ENCODE measurements around the gene EPHA4.

EPHA4 gene

DNA sequence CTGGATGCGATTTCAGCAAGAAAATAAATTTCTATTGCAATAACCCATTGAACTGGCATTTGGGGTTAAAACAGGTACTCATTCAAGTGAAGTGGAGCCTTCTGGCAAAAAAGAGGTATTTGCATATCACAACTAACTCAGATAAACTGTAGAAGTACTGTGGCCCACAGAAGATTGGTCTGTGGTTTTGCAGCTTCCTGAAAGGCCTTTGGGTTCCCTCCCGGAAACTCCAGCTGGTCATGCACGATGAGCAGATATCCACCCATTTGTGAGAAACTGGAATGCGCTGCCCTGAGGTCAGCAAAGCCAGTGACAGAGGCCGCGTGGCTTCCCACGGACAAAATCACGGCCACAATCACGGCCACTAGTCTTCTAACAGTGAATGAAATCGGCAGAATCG lies 106.3 kb downstream of the EPHA4 start:
- Histone ChIP-seq H3K4me3 (ENCODE audit: low read length) (no peak overlapping the region), H2BK15ac (replicated peaks; ENCODE audit: low read depth) (no peak overlapping the region), H4K8ac (ENCODE audit: low read depth, low read length) (no peak overlapping the region), H2BK120ac (ENCODE audit: low read depth, low read length) (no peak overlapping the region), H3K4me2 (ENCODE audit: low read length) (no peak overlapping the region), H2AK5ac (ENCODE audit: low read length) (no peak overlapping the region), H3K27ac (ENCODE audit: low read depth, low read length) (no peak overlapping the region), H3K79me1 (ENCODE audit: low read length) (no peaks in the 10 kb centered on the region), H3K9ac (ENCODE audit: low read length) (no peak overlapping the region), H3K36me3 (ENCODE audit: control insufficient read depth, insufficient read depth, low read length) (no peaks in the 10 kb centered on the region), H3K56ac (ENCODE audit: low read length) (no peak overlapping the region), H3K4me1 (ENCODE audit: control insufficient read depth, low read depth, low read length) (peaks cover 5% of the 10 kb centered on the region), H3K18ac (ENCODE audit: low read length) (no peak overlapping the region), H2BK5ac (ENCODE audit: low read length) (no peak overlapping the region), H3K4ac (ENCODE audit: low read depth, low read length) (no peak overlapping the region), H3K79me2 (ENCODE audit: control insufficient read depth, insufficient read depth, low read length) (no peaks in the 10 kb centered on the region), H4K5ac (ENCODE audit: low read length) (no peak overlapping the region), H3K27me3 (ENCODE audit: insufficient read depth, low read length, poor library complexity) (no peaks in the 10 kb centered on the region), H3K23ac (ENCODE audit: low read length) (no peak overlapping the region)
- no peak for DNase-seq
- WGBS (ENCODE audit: extremely low coverage, insufficient coverage, low lambda C conversion rate) = no CpG with 5 or more reads among the region's 11 CpGs

DNA sequence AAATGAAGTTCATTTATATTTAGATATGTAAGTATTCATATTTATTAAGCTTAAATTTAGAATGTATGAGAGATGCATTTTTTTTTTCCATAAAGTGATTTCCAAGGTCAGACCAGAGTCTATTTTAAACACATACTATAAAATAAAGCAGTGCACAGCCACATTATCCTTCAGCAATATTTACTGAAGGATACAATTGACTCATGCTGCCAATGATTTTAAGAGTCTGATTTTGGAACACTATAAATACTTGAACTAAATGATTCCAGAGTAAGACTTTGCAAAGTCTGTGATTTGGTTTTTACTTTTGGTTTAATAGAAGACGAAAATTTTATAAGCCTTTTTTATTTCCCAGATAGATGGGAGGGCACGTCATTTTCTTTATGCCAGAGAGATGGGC lies 107.1 kb downstream of the EPHA4 start:
- Histone ChIP-seq H3K9ac (ENCODE audit: low read length) (no peak overlapping the region), H2BK15ac (replicated peaks; ENCODE audit: low read depth) (no peak overlapping the region), H3K4me1 (ENCODE audit: control insufficient read depth, low read depth, low read length) (peaks cover 5% of the 10 kb centered on the region), H3K36me3 (ENCODE audit: control insufficient read depth, insufficient read depth, low read length) (no peaks in the 10 kb centered on the region), H4K8ac (ENCODE audit: low read depth, low read length) (no peak overlapping the region), H3K79me1 (ENCODE audit: low read length) (no peaks in the 10 kb centered on the region), H3K4me2 (ENCODE audit: low read length) (no peak overlapping the region), H3K27me3 (ENCODE audit: insufficient read depth, low read length, poor library complexity) (no peaks in the 10 kb centered on the region), H3K4me3 (ENCODE audit: low read length) (no peak overlapping the region), H2AK5ac (ENCODE audit: low read length) (no peak overlapping the region), H3K4ac (ENCODE audit: low read depth, low read length) (no peak overlapping the region), H3K79me2 (ENCODE audit: control insufficient read depth, insufficient read depth, low read length) (no peaks in the 10 kb centered on the region), H2BK5ac (ENCODE audit: low read length) (no peak overlapping the region), H3K27ac (ENCODE audit: low read depth, low read length) (no peak overlapping the region), H3K23ac (ENCODE audit: low read length) (no peak overlapping the region), H4K5ac (ENCODE audit: low read length) (no peak overlapping the region), H3K56ac (ENCODE audit: low read length) (no peak overlapping the region), H3K18ac (ENCODE audit: low read length) (no peak overlapping the region), H2BK120ac (ENCODE audit: low read depth, low read length) (no peak overlapping the region)
- WGBS (ENCODE audit: extremely low coverage, insufficient coverage, low lambda C conversion rate) = no CpG with 5 or more reads among the region's 2 CpGs
- no peak for DNase-seq

DNA sequence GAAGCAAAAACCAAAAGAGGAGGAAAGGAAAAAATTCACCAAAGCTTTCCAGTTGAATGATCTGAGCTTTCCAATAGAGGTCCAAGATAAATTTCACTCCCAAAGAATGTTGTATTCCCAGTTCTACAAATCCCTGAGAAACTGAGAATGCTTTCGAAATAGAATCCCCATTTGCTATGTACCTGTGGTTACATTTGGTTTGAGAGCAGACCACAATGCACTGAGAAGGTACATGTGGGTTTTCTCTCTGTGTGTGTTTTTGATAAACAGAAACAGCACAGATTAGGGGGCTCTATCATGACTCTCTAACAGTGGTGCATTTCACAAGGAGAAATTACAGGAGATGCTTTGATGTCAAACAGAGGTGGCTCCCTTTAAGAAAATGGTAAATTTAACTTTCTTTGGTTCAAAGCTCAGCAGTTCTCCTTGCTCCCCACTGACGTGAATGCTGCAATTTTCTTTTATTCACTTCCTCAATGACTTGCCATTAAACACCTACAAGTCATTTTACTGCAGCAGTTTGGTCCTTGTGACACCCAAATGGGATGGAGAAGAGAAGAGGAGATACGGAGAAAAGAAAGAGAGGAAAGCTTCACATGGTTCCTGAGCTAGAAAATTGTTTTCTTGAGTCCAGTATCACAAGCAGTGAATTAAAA lies 108.7 kb downstream of the EPHA4 start:
- H3K4me1 ChIP-seq (ENCODE audit: control insufficient read depth, low read depth, low read length) = peaks cover 6% of the 10 kb centered on the region

GRCh38 chr2:221461901-221462300 lies 110.2 kb downstream of the EPHA4 start:
- Histone ChIP-seq H3K27ac (ENCODE audit: low read depth, low read length) (no peak overlapping the region), H3K4me1 (ENCODE audit: control insufficient read depth, low read depth, low read length) (peaks cover 4% of the 10 kb centered on the region)
- no CpG with 5 or more reads among the region's 1 CpG for WGBS (ENCODE audit: extremely low coverage, insufficient coverage, low lambda C conversion rate)

More for the DNA sequence above, 108.7 kb downstream of the EPHA4 start:
- no peak overlapping the region for H3K23ac ChIP-seq (ENCODE audit: low read length)
- H3K27ac ChIP-seq (ENCODE audit: low read depth, low read length) = no peak overlapping the region
- no peak overlapping the region for H4K8ac ChIP-seq (ENCODE audit: low read depth, low read length)
- no peak overlapping the region for H2BK5ac ChIP-seq (ENCODE audit: low read length)
- no peak overlapping the region for H3K9ac ChIP-seq (ENCODE audit: low read length)
- H3K79me1 ChIP-seq (ENCODE audit: low read length) = no peaks in the 10 kb centered on the region
- H3K18ac ChIP-seq (ENCODE audit: low read length) = no peak overlapping the region
- no peaks in the 10 kb centered on the region for H3K36me3 ChIP-seq (ENCODE audit: control insufficient read depth, insufficient read depth, low read length)
- H2BK120ac ChIP-seq (ENCODE audit: low read depth, low read length) = no peak overlapping the region
- no peak overlapping the region for H3K4me3 ChIP-seq (ENCODE audit: low read length)
- no peak overlapping the region for H4K5ac ChIP-seq (ENCODE audit: low read length)
- no peaks in the 10 kb centered on the region for H3K27me3 ChIP-seq (ENCODE audit: insufficient read depth, low read length, poor library complexity)
- no peak overlapping the region for H2AK5ac ChIP-seq (ENCODE audit: low read length)
- no peak overlapping the region for H2BK15ac ChIP-seq (replicated peaks; ENCODE audit: low read depth)
- H3K56ac ChIP-seq (ENCODE audit: low read length) = no peak overlapping the region
- WGBS (ENCODE audit: extremely low coverage, insufficient coverage, low lambda C conversion rate) = no CpG with 5 or more reads among the region's 3 CpGs
- H3K4me2 ChIP-seq (ENCODE audit: low read length) = no peak overlapping the region
- DNase-seq = no peak
- no peak overlapping the region for H3K4ac ChIP-seq (ENCODE audit: low read depth, low read length)
- no peaks in the 10 kb centered on the region for H3K79me2 ChIP-seq (ENCODE audit: control insufficient read depth, insufficient read depth, low read length)

GRCh38 chr2:221460136-221460535 lies 112.0 kb downstream of the EPHA4 start:
- H3K4me3 ChIP-seq (ENCODE audit: low read length) = no peak overlapping the region
- no peak overlapping the region for H4K8ac ChIP-seq (ENCODE audit: low read depth, low read length)
- H4K5ac ChIP-seq (ENCODE audit: low read length) = no peak overlapping the region
- H3K79me2 ChIP-seq (ENCODE audit: control insufficient read depth, insufficient read depth, low read length) = no peaks in the 10 kb centered on the region
- no peak overlapping the region for H3K4me2 ChIP-seq (ENCODE audit: low read length)
- H2BK120ac ChIP-seq (ENCODE audit: low read depth, low read length) = no peak overlapping the region
- WGBS (ENCODE audit: extremely low coverage, insufficient coverage, low lambda C conversion rate) = no CpG with 5 or more reads among the region's 2 CpGs
- no peak overlapping the region for H3K9ac ChIP-seq (ENCODE audit: low read length)
- no peak for DNase-seq
- H3K18ac ChIP-seq (ENCODE audit: low read length) = no peak overlapping the region
- no peak overlapping the region for H2BK5ac ChIP-seq (ENCODE audit: low read length)
- H2AK5ac ChIP-seq (ENCODE audit: low read length) = no peak overlapping the region
- no peak overlapping the region for H3K56ac ChIP-seq (ENCODE audit: low read length)
- H3K36me3 ChIP-seq (ENCODE audit: control insufficient read depth, insufficient read depth, low read length) = no peaks in the 10 kb centered on the region
- H3K79me1 ChIP-seq (ENCODE audit: low read length) = no peaks in the 10 kb centered on the region
- no peak overlapping the region for H3K23ac ChIP-seq (ENCODE audit: low read length)
- no peak overlapping the region for H3K4ac ChIP-seq (ENCODE audit: low read depth, low read length)
- H2BK15ac ChIP-seq (replicated peaks; ENCODE audit: low read depth) = no peak overlapping the region
- peaks cover 4% of the 10 kb centered on the region for H3K4me1 ChIP-seq (ENCODE audit: control insufficient read depth, low read depth, low read length)
- H3K27me3 ChIP-seq (ENCODE audit: insufficient read depth, low read length, poor library complexity) = no peaks in the 10 kb centered on the region
- H3K27ac ChIP-seq (ENCODE audit: low read depth, low read length) = no peak overlapping the region

More at GRCh38 chr2:221461901-221462300, 110.2 kb downstream of the EPHA4 start:
- Histone ChIP-seq H2BK120ac (ENCODE audit: low read depth, low read length) (no peak overlapping the region), H3K4me2 (ENCODE audit: low read length) (no peak overlapping the region), H3K36me3 (ENCODE audit: control insufficient read depth, insufficient read depth, low read length) (no peaks in the 10 kb centered on the region), H2BK5ac (ENCODE audit: low read length) (no peak overlapping the region), H3K79me1 (ENCODE audit: low read length) (no peaks in the 10 kb centered on the region), H3K79me2 (ENCODE audit: control insufficient read depth, insufficient read depth, low read length) (no peaks in the 10 kb centered on the region), H4K8ac (ENCODE audit: low read depth, low read length) (no peak overlapping the region), H3K56ac (ENCODE audit: low read length) (no peak overlapping the region), H3K27me3 (ENCODE audit: insufficient read depth, low read length, poor library complexity) (no peaks in the 10 kb centered on the region), H4K5ac (ENCODE audit: low read length) (no peak overlapping the region), H3K4ac (ENCODE audit: low read depth, low read length) (no peak overlapping the region), H2BK15ac (replicated peaks; ENCODE audit: low read depth) (no peak overlapping the region), H3K9ac (ENCODE audit: low read length) (no peak overlapping the region), H3K23ac (ENCODE audit: low read length) (no peak overlapping the region), H2AK5ac (ENCODE audit: low read length) (no peak overlapping the region), H3K4me3 (ENCODE audit: low read length) (no peak overlapping the region), H3K18ac (ENCODE audit: low read length) (no peak overlapping the region)
- DNase-seq = no peak

DNA sequence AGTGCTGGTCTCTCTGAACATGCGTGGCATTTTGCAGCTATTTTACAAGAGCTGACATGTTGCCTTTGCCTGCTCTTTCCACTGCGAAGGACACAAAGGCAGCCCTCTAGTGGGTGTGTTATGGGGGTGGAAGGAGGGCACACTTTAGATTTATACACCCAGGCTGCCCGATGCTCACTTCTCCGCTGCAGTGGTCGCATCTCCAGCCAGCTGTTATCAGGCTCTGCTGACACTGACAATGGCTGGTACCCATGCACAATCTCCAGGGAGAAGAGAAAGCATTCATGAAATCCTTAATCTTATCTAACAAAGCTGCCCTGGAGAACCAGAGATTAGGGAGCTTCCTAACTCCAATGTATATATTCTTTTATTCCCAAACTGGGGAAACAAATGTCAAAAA lies 113.5 kb downstream of the EPHA4 start:
- no peaks in the 10 kb centered on the region for H3K79me2 ChIP-seq (ENCODE audit: control insufficient read depth, insufficient read depth, low read length)
- H3K27ac ChIP-seq (ENCODE audit: low read depth, low read length) = no peak overlapping the region
- H2AK5ac ChIP-seq (ENCODE audit: low read length) = no peak overlapping the region
- H2BK5ac ChIP-seq (ENCODE audit: low read length) = no peak overlapping the region
- no peaks in the 10 kb centered on the region for H3K27me3 ChIP-seq (ENCODE audit: insufficient read depth, low read length, poor library complexity)
- no peak overlapping the region for H3K56ac ChIP-seq (ENCODE audit: low read length)
- peak; percentile 78 for DNase-seq
- no peak overlapping the region for H2BK15ac ChIP-seq (replicated peaks; ENCODE audit: low read depth)
- WGBS (ENCODE audit: extremely low coverage, insufficient coverage, low lambda C conversion rate) = no CpG with 5 or more reads among the region's 5 CpGs
- H3K4me2 ChIP-seq (ENCODE audit: low read length) = no peak overlapping the region
- no peak overlapping the region for H3K4ac ChIP-seq (ENCODE audit: low read depth, low read length)
- peaks cover 4% of the 10 kb centered on the region for H3K4me1 ChIP-seq (ENCODE audit: control insufficient read depth, low read depth, low read length)
- no peaks in the 10 kb centered on the region for H3K36me3 ChIP-seq (ENCODE audit: control insufficient read depth, insufficient read depth, low read length)
- H3K9ac ChIP-seq (ENCODE audit: low read length) = no peak overlapping the region
- H3K18ac ChIP-seq (ENCODE audit: low read length) = no peak overlapping the region
- H3K23ac ChIP-seq (ENCODE audit: low read length) = no peak overlapping the region
- H3K4me3 ChIP-seq (ENCODE audit: low read length) = no peak overlapping the region
- H2BK120ac ChIP-seq (ENCODE audit: low read depth, low read length) = no peak overlapping the region
- no peak overlapping the region for H4K5ac ChIP-seq (ENCODE audit: low read length)
- H3K79me1 ChIP-seq (ENCODE audit: low read length) = no peaks in the 10 kb centered on the region
- H4K8ac ChIP-seq (ENCODE audit: low read depth, low read length) = no peak overlapping the region
